ENCODE results near the gene CTSZ.
"Not testable (repeated sequence)": the region's sequence is repeated elsewhere in the genome, so short reads cannot be mapped to it uniquely, and the experiment has no call there.

CTSZ gene

GRCh38 chr20:58996226-58996611, 10.8 kb downstream of the CTSZ start:
- no peak for DNase-seq

- DNase-seq = no peak
These were observed 11.4 kb downstream of the CTSZ start for GRCh38 chr20:58995461-58996225.

- no peak for DNase-seq
These were observed 12.5 kb downstream of the CTSZ start for GRCh38 chr20:58994390-58995159.

GRCh38 chr20:58993332-58994248, 13.5 kb downstream of the CTSZ start:
- DNase-seq = no peak

- DNase-seq = no peak
These were observed 14.1 kb downstream of the CTSZ start for GRCh38 chr20:58992911-58993310.

- DNase-seq = no peak
These were observed 15.3 kb downstream of the CTSZ start for GRCh38 chr20:58991715-58992114.

GRCh38 chr20:58990651-58991445, 16.2 kb downstream of the CTSZ start:
- DNase-seq = no peak

GRCh38 chr20:58989196-58989595, 17.9 kb downstream of the CTSZ start:
- DNase-seq = no peak

GRCh38 chr20:58988565-58988882, 18.5 kb downstream of the CTSZ start:
- no peak for DNase-seq

GRCh38 chr20:58987790-58988564, 19.1 kb downstream of the CTSZ start:
- no peak for DNase-seq

- no peak for DNase-seq
These were observed 20.0 kb downstream of the CTSZ start for GRCh38 chr20:58986968-58987517.

GRCh38 chr20:58986286-58986967, 20.6 kb downstream of the CTSZ start:
- DNase-seq = no peak

GRCh38 chr20:58985656-58986055, 21.4 kb downstream of the CTSZ start:
- no peak for DNase-seq

GRCh38 chr20:58984691-58985090, 22.4 kb downstream of the CTSZ start:
- no peak for DNase-seq

- not testable (repeated sequence) for DNase-seq
These were observed 24.0 kb downstream of the CTSZ start for GRCh38 chr20:58983115-58983468.

- DNase-seq = no peak
These were observed 24.5 kb downstream of the CTSZ start for GRCh38 chr20:58982406-58983114.

- DNase-seq = no peak
These were observed 25.3 kb downstream of the CTSZ start for GRCh38 chr20:58981628-58982364.

GRCh38 chr20:58980711-58981627, 26.1 kb downstream of the CTSZ start, which contains the start of gene NELFCD:
TSS of gene NELFCD (plus strand) at chr20:58981256. CDS start at chr20:58981310, 54 bp downstream.
- peak; percentile 87 for DNase-seq
